Neural progenitor cell (in vitro differentiated cells): ENCODE measurements around the gene TLL2. TPM values are rescaled to one million over a fixed set of nuclear protein-coding genes. Genes with fewer than 3 reads are reported as not detected.

Source experiments
- DNase-seq: peaks from one replicate; pipeline ENCODE4 v3.0.0-alpha.2; 2016; ENCODE audit warnings: low spot score
- H2AFZ ChIP-seq: fragments of 200-600 bp; sonication (generic); replicated peaks from 2 replicates; pipeline ENCODE4 v1.6.1; 2016; ENCODE audit warnings: antibody characterized with exemption
- H3F3A ChIP-seq: fragments of 200-600 bp; sonication (generic); 2 replicates; pipeline ENCODE4 v1.6.1; 2016; ENCODE audit warnings: antibody characterized with exemption, low read depth
- H3K27ac ChIP-seq: fragments of 200-600 bp; sonication (generic); 2 replicates; pipeline ENCODE4 v1.5.1; 2016; ENCODE audit warnings: mild to moderate bottlenecking
- H3K27me3 ChIP-seq: fragments of 200-600 bp; sonication (generic); 2 replicates; pipeline ENCODE4 v1.6.1; 2016; ENCODE audit warnings: mild to moderate bottlenecking, moderate library complexity
- H3K36me3 ChIP-seq: fragments of 200-600 bp; sonication (generic); 2 replicates; pipeline ENCODE4 v1.5.1; 2016
- H3K4me1 ChIP-seq: fragments of 200-600 bp; sonication (generic); 2 replicates; pipeline ENCODE4 v1.6.1; 2016; ENCODE audit warnings: mixed run types
- H3K4me2 ChIP-seq: fragments of 200-600 bp; sonication (generic); 2 replicates; pipeline ENCODE4 v1.6.1; 2016
- H3K4me3 ChIP-seq: fragments of 200-600 bp; sonication (generic); 2 replicates; pipeline ENCODE4 v1.5.1; 2016
- H3K79me2 ChIP-seq: fragments of 200-600 bp; sonication (generic); 2 replicates; pipeline ENCODE4 v1.6.1; 2016; ENCODE audit warnings: low read depth
- H3K9ac ChIP-seq: fragments of 200-600 bp; sonication (generic); 2 replicates; pipeline ENCODE4 v1.6.1; 2016
- H3K9me3 ChIP-seq: fragments of 200-600 bp; sonication (generic); 2 replicates; pipeline ENCODE4 v1.5.1; 2016; ENCODE audit warnings: low read depth
- H4K20me1 ChIP-seq: fragments of 200-600 bp; sonication (generic); 2 replicates; pipeline ENCODE4 v1.6.1; 2016; ENCODE audit warnings: low read depth
- H3K27ac Mint-ChIP-seq: 3 replicates; pipeline ENCODE4 v1.8.0; 2021; ENCODE audit warnings: mixed read lengths
- H3K27me3 Mint-ChIP-seq: 2 replicates; pipeline ENCODE4 v1.8.0; 2022; ENCODE audit warnings: low read depth, mild to moderate bottlenecking, inconsistent platforms, moderate library complexity, mixed read lengths; ENCODE audit not compliant: insufficient read depth
- H3K36me3 Mint-ChIP-seq: 3 replicates; pipeline ENCODE4 v1.8.0; 2021; ENCODE audit warnings: mixed read lengths
- H3K4me1 Mint-ChIP-seq: 3 replicates; pipeline ENCODE4 v1.8.0; 2021; ENCODE audit warnings: mixed read lengths
- H3K4me3 Mint-ChIP-seq: 3 replicates; pipeline ENCODE4 v1.8.0; 2021; ENCODE audit warnings: mild to moderate bottlenecking, moderate library complexity, mixed read lengths
- H3K9me3 Mint-ChIP-seq: 3 replicates; pipeline ENCODE4 v1.8.0; 2020; ENCODE audit warnings: mixed read lengths
- EZH2 ChIP-seq: fragments of 200-600 bp; sonication (generic); IDR thresholded peaks from 2 replicates; pipeline ENCODE4 v1.6.1; 2017; ENCODE audit warnings: antibody characterized with exemption, mild to moderate bottlenecking, moderate library complexity
- EZH2phosphoT487 ChIP-seq: fragments of 200-600 bp; sonication (generic); IDR thresholded peaks from 2 replicates; pipeline ENCODE4 v1.6.1; 2017; ENCODE audit warnings: antibody characterized with exemption
- total RNA-seq: library from RNA; depleted of rRNA; stranded (reverse); fragments of >200 nt; gene quantifications from 2 replicates; pipeline ENCODE4 v1.2.3, GENCODE V29; 2015; ENCODE audit warnings: low replicate concordance
- TF ChIP-seq, protein P1 (sequence below): fragments of 200-600 bp; sonication (generic); IDR thresholded peaks from 2 replicates; pipeline ENCODE4 v1.5.1; 2017; ENCODE audit warnings: antibody characterized with exemption, mild to moderate bottlenecking

TLL2 gene
- total RNA-seq, 1 donor from 2014 or later = 0.22 TPM

DNA sequence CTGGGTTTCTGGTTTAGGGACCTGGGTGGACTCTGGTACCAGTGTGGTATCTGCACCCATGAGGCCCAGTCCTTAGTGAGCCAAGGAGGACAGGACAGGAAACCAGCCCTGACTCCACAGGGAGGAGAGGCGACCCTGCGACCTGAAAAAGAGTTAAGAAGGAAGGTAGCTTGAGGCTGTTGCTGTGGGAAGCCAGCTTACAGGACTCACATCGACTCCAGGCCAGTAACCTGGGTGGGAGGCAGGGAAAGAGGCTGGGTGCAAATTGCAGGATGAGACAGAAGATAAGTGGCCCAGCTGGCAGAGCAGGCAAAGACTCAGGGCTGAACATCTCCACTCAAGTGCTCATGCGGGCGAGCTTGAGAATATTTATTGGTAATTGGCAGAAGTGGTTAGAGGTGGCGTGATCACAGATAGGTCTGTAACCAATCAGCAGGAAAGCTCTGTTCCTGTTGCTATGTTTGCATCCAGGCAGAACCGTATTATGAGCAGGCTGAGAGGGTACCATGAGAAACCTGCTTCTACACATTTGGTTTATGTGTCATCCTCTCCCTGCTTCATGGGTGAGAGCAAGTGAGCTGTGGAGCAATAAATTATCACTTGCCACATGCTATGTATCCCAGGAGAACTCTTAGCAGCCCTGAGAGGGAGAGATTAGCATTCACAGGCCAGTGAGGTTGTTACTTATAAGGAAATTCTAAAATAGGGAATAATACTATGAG is 11.0 kb downstream of the TLL2 start:
- H3K27ac ChIP-seq = no peak overlapping the region
- no peaks in the 10 kb centered on the region for H3K79me2 ChIP-seq
- H4K20me1 ChIP-seq = peaks cover 3% of the 10 kb centered on the region
- no peak overlapping the region for H3K9ac ChIP-seq
- no peaks in the 10 kb centered on the region for H3F3A ChIP-seq
- Mint-ChIP-seq H3K27me3 (peaks cover 8% of the 10 kb centered on the region), H3K4me3 (no peak overlapping the region), H3K4me1 (peaks cover 8% of the 10 kb centered on the region), H3K27ac (no peak overlapping the region), H3K36me3 (peaks cover 2% of the 10 kb centered on the region), H3K9me3 (no peaks in the 10 kb centered on the region)
- H3K4me1 ChIP-seq = no peaks in the 10 kb centered on the region
- H2AFZ ChIP-seq = no peak overlapping the region
- no peak overlapping the region for H3K4me3 ChIP-seq
- H3K27me3 ChIP-seq = no peaks in the 10 kb centered on the region
- no peaks in the 10 kb centered on the region for H3K9me3 ChIP-seq
- no peaks in the 10 kb centered on the region for H3K36me3 ChIP-seq
- H3K4me2 ChIP-seq = no peak overlapping the region
- TF ChIP-seq, protein P1, sequence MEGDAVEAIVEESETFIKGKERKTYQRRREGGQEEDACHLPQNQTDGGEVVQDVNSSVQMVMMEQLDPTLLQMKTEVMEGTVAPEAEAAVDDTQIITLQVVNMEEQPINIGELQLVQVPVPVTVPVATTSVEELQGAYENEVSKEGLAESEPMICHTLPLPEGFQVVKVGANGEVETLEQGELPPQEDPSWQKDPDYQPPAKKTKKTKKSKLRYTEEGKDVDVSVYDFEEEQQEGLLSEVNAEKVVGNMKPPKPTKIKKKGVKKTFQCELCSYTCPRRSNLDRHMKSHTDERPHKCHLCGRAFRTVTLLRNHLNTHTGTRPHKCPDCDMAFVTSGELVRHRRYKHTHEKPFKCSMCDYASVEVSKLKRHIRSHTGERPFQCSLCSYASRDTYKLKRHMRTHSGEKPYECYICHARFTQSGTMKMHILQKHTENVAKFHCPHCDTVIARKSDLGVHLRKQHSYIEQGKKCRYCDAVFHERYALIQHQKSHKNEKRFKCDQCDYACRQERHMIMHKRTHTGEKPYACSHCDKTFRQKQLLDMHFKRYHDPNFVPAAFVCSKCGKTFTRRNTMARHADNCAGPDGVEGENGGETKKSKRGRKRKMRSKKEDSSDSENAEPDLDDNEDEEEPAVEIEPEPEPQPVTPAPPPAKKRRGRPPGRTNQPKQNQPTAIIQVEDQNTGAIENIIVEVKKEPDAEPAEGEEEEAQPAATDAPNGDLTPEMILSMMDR = no peak
- no peak for DNase-seq

DNA sequence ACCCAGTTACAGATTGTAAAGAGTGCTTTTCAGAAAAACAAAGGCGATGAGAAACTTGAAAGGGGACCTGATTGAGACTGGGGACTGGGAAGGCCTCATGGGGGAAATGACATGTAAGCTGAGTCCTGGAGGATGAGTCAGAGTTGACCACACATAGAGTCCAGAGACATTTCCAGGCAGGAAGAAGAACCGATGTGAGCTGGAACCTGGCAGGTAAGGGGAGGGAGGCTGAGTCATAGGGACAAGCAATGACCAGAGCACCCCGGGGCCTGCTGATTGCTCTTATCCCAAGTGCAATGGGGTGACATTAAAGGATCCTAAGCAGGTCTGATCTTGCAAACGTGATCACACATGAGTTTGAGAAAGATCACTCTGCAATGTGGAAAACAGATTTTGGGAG is 11.7 kb downstream of the TLL2 start:
- no peak for TF ChIP-seq EZH2
- TF ChIP-seq, protein P1 = no peak
- no peak for TF ChIP-seq EZH2phosphoT487
- H3K9ac ChIP-seq = no peak overlapping the region
- no peaks in the 10 kb centered on the region for H3F3A ChIP-seq
- peaks cover 2% of the 10 kb centered on the region for H3K36me3 Mint-ChIP-seq
- H3K4me1 ChIP-seq = no peaks in the 10 kb centered on the region
- H3K27ac Mint-ChIP-seq = no peak overlapping the region
- peaks cover 5% of the 10 kb centered on the region for H3K27me3 Mint-ChIP-seq
- no peak overlapping the region for H3K27ac ChIP-seq
- no peaks in the 10 kb centered on the region for H3K79me2 ChIP-seq
- no peak overlapping the region for H3K4me2 ChIP-seq
- no peaks in the 10 kb centered on the region for H3K9me3 ChIP-seq
- DNase-seq = no peak
- peaks cover 6% of the 10 kb centered on the region for H4K20me1 ChIP-seq
- H3K9me3 Mint-ChIP-seq = no peaks in the 10 kb centered on the region
- H2AFZ ChIP-seq = no peak overlapping the region
- H3K4me1 Mint-ChIP-seq = peaks cover 10% of the 10 kb centered on the region
- H3K4me3 Mint-ChIP-seq = no peak overlapping the region
- no peaks in the 10 kb centered on the region for H3K27me3 ChIP-seq
- no peaks in the 10 kb centered on the region for H3K36me3 ChIP-seq
- H3K4me3 ChIP-seq = no peak overlapping the region

DNA sequence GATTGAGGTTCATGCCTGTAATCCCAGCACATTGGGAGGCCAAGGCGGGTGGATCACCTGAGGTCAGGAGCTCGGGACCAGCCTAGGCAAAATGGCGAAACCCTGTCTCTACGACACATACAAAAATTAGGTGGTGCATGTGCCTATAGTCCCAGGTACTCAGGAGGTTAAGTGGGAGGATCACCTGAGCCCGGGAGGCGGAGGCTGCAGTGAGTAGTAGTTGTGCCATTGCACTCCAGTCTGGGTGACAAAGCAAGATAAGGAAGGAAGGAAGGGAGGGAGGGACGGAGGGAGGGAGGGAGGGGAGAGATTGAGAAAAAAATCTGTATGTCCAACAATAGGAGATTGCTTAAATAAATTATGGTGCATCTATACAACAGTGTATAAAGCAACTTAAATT is 13.2 kb downstream of the TLL2 start:
- no peak for DNase-seq
- Mint-ChIP-seq H3K27me3 (peaks cover 5% of the 10 kb centered on the region), H3K9me3 (no peaks in the 10 kb centered on the region), H3K4me3 (no peak overlapping the region), H3K36me3 (peaks cover 2% of the 10 kb centered on the region), H3K27ac (no peak overlapping the region), H3K4me1 (peaks cover 17% of the 10 kb centered on the region)
- Histone ChIP-seq H3K4me2 (no peak overlapping the region), H3K9me3 (no peaks in the 10 kb centered on the region), H3K27ac (no peak overlapping the region), H2AFZ (no peak overlapping the region), H3K79me2 (no peaks in the 10 kb centered on the region), H3K4me1 (no peaks in the 10 kb centered on the region), H3K9ac (no peak overlapping the region), H3K4me3 (no peak overlapping the region), H3K36me3 (no peaks in the 10 kb centered on the region), H3F3A (no peaks in the 10 kb centered on the region), H3K27me3 (no peaks in the 10 kb centered on the region), H4K20me1 (peaks cover 10% of the 10 kb centered on the region)
- TF ChIP-seq EZH2phosphoT487 = no peak
- TF ChIP-seq, protein P1 = no peak
